NCI-H748 (cell line): ENCODE results near the gene BTG4.

Source experiments
- DNase-seq: peaks from one replicate; lab custom pipeline; 2025; ENCODE audit not compliant: unreplicated experiment; lab: John Stamatoyannopoulos, UW

BTG4 gene

GRCh38 chr11:111456086-111456858 is 55.9 kb downstream of the BTG4 start:
- no peak for DNase-seq

- no peak for DNase-seq
These were observed 56.7 kb downstream of the BTG4 start for GRCh38 chr11:111455291-111456085.

GRCh38 chr11:111454561-111455192 is 57.5 kb downstream of the BTG4 start:
- peak; percentile 48 for DNase-seq

- no peak for DNase-seq
These were observed 59.2 kb downstream of the BTG4 start for GRCh38 chr11:111452817-111453552.

- no peak for DNase-seq
These were observed 60.0 kb downstream of the BTG4 start for GRCh38 chr11:111452146-111452545.

GRCh38 chr11:111450480-111451320 is 61.5 kb downstream of the BTG4 start:
- no peak for DNase-seq

- DNase-seq, result no peak
These were observed 62.3 kb downstream of the BTG4 start for GRCh38 chr11:111449696-111450479.

GRCh38 chr11:111448831-111449557 is 63.2 kb downstream of the BTG4 start:
- no peak for DNase-seq

- no peak for DNase-seq
These were observed 63.8 kb downstream of the BTG4 start for GRCh38 chr11:111448414-111448813.

- DNase-seq, result no peak
These were observed 64.3 kb downstream of the BTG4 start for GRCh38 chr11:111447931-111448330.

- no peak for DNase-seq
These were observed 65.1 kb downstream of the BTG4 start for GRCh38 chr11:111447112-111447471.

- peak; percentile 83 for DNase-seq
These were observed 65.6 kb downstream of the BTG4 start for GRCh38 chr11:111446404-111447111.

- DNase-seq, result no peak
These were observed 66.6 kb downstream of the BTG4 start for GRCh38 chr11:111445586-111445985.
